NCI-H2227 (cell line): ENCODE results near the gene PRR30.

ENCODE experiments used
- DNase-seq: peaks from one replicate; lab custom pipeline; 2025; ENCODE audit not compliant: unreplicated experiment; lab: John Stamatoyannopoulos, UW

The PRR30 gene

DNA sequence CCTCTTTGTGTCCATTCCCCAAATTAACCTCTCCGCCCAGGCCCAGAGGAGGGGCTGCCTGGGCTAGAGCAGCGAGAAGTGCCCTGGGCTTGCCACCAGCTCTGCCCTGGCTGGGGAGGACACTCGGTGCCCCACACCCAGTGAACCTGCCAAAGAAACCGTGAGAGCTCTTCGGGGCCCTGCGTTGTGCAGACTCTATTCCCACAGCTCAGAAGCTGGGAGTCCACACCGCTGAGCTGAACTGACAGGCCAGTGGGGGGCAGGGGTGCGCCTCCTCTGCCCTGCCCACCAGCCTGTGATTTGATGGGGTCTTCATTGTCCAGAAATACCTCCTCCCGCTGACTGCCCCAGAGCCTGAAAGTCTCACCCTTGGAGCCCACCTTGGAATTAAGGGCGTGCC is 39.2 kb downstream of the PRR30 start:
- no peak for DNase-seq

DNA sequence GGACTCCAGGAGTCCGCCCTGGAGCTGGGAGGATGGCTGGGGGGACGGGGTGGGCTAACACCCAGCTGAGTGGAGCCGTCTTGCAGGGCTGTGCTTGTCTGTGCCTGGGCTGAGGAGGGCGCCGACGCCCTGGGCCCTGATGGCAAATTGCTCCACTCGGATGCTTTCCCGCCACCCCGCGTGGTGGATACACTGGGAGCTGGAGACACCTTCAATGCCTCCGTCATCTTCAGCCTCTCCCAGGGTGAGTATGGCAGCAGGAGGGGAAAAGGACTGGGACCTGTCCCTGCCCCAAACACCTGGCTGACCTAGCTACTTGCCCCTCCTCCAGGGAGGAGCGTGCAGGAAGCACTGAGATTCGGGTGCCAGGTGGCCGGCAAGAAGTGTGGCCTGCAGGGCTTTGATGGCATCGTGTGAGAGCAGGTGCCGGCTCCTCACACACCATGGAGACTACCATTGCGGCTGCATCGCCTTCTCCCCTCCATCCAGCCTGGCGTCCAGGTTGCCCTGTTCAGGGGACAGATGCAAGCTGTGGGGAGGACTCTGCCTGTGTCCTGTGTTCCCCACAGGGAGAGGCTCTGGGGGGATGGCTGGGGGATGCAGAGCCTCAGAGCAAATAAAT is 39.8 kb downstream of the PRR30 start:
- DNase-seq, result no peak

DNA sequence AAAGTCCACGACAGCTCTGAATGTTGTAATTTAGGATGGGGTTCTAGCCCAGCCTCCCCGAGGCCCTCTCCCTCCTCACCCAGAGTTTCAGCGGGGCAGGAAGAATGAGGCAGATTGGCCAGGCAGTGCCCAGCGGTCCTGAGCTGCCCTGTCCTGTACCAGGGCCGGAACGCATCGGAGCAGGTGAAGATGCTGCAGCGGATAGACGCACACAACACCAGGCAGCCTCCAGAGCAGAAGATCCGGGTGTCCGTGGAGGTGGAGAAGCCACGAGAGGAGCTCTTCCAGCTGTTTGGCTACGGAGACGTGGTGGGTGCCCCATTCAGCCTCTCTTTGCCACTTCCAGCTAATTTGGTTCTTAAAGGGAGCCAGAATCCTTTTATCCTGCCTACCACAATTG is 41.9 kb downstream of the PRR30 start:
- DNase-seq, result no peak

DNA sequence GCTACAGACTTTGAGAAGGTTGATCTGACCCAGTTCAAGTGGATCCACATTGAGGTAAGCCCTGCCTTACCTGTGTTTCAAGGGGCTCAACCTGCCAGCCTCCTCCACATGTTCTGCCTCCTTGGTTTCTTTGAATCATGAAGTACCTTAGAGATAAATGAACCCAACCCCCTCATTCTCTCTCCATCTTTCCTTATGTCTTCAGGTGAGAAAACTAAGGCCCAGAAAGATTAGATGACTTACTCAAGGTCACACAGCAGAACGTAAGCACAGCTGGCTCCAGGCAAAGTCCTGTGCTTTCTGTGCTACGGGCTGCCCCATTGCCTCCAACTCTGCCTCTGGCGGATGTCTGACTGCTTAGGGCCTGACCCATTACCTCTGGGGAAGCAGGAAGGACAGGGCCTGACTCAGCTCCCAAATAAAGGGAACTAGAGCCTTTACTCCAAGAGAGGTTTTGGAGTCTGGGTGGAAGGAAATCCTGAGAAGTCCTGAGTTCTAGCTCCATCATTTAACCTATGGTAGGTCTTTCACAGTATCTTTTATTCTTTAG is 42.4 kb downstream of the PRR30 start:
- no peak for DNase-seq

DNA sequence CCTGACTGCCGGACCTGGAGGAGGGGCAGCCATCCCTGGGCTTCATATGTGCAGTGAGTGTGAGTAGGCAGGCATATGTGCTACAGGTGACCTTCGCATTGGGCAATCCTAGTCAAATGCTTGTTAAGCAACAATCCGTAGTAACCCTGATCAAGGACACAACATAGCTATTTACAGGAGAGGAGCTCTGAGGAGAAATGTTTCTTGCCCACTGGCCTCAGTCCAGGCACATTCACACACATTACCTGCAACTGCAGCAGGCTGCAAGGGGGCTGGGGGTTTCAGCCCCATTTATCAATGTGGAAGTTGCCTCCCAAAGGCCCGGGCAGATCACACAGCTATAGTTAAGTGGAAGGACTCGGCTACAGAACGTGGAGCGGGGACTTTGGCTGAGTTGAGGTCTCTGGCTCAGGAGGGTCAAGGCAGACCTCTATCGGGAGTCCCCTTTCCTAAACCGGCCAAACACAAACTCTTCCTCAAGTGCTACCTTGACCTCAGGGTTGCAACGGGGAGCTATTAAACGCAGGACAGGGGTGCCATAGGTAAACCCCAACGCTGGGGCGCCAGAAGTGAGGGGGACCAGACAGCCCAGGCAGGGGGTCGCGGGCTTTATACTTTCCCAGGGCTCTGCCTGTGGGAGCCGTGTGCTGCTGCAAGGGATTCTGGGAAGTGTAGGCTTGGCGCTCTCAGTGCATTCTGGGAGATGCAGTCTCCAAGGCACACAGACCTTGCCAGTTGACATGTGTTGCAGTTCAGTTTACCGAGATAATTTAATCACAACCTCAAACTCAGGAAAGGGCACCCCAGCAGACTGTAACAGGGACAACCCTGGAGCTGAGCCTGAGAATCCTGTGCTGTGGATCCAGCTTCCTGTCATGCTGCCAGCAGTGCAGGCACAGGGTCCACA is 43.2 kb downstream of the PRR30 start:
- peak; percentile 76 for DNase-seq

DNA sequence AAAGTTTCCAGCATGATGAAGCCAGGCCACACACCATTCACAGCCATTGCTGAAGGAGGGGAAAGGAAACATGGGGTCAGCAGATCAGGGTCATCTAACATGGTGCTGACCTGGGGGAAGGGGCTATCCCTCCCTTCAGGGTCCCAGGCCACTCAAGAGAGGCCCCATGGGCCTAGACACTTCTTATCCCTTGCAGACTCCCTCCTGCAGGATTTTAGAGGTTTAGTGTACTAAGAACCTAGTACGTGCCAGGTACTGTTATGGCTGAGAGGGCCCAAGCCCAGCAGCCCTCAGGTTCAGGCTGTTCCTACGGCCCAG is 43.8 kb downstream of the PRR30 start:
- no peak for DNase-seq

DNA sequence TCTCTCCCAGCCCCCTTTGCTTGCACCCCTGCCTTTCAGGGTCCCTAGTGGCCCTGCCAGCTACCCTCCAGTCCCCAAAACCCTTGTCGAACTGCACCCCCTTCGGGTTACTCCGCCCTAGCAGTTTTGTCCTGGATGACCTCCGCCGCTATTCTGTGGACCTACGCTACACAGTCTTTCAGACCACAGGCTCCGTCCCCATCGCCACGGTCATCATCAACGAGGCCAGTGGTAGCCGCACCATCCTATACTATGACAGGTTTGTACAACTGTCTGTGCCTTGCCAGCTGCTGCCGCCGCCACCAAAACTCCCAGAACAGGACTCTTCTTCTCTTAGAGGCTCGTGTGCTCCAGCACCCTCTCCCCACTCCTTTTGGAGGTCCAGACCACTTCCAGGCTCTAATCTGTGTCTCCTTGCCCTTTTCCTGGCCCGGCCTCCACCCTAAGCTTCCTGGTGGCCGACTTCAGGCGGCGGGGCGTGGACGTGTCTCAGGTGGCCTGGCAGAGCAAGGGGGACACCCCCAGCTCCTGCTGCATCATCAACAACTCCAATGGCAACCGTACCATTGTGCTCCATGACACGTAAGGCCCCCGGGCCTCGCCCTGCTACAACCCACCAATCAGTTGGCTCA is 44.7 kb downstream of the PRR30 start:
- DNase-seq, result no peak

DNA sequence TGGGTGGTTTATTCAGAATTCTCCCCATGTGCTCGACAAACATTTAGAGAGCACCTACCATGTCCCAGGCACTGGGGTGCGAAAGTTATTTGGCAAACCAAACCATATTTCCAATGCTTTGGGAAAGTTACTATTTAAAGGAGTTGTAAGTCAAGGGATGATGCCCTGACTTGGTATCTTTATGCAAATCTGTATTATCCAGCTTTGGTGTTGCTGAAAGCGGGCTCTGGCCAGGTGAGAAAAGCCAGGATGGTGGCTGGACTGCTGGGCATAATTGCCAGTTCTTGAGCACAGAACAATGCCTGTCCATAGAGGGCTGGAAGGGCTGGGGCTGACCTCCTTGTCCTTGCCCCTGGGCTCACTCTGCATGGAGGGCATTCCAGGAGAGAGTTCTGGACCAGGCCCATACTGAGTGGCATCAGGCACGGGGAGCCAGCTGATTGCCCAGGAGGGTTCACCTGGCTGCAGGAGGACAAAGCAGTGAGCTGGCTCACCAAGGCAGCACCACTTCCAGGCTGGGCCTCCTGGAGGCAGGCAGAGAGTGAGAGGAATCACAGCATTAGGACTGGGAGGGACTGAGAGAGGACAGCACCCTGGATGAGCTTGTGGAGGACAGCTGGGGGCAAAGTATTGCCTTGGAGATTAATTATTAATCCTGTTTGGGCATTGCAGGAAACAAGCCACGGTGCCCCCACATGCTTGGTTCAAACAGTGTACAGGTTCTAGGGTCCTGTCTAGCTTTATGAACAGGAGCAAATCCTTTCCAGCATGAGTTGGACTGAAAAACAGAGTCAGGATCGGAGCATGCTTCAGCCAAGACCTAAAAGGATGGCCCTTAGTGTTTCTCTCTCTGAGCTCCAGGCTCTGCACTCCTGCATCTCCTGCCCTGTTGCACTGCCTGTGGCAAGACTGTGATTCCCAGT is 45.5 kb downstream of the PRR30 start:
- DNase-seq, result no peak

DNA sequence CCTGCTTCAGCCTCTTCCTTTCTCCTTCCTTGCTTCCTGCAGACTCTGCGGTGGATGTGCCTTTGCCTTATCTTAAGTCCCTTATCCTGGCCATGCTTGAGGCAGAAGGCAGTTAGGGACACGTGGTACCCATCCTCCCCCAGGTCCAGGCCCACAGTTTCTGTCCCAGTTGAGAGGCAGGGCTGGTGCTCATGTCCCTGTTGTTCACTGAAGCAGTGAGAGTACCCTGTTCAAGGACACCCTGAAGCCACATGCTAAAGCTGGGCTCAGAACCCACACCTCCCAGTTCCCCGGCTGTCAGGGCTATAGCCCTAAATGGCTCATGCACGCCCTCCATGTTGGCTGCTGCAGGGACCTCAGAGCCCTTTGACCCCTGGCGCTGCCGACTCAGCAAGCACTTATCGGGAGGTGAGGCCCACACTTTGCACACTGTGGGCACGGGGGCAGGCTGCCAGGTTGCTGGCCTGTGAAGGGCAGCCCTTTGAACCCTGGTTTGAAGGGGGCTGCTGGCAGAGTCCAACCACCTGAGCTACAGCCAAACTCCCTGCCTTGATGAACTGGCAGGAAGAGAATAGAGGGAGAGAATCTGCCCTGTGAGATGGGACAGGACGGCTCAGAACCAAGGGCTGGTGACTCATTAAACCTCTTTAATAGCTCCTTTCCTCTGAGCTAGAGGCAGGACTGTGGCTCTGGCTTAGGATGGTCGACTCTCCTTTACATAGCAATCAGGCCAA is 46.3 kb downstream of the PRR30 start:
- DNase-seq, result no peak

DNA sequence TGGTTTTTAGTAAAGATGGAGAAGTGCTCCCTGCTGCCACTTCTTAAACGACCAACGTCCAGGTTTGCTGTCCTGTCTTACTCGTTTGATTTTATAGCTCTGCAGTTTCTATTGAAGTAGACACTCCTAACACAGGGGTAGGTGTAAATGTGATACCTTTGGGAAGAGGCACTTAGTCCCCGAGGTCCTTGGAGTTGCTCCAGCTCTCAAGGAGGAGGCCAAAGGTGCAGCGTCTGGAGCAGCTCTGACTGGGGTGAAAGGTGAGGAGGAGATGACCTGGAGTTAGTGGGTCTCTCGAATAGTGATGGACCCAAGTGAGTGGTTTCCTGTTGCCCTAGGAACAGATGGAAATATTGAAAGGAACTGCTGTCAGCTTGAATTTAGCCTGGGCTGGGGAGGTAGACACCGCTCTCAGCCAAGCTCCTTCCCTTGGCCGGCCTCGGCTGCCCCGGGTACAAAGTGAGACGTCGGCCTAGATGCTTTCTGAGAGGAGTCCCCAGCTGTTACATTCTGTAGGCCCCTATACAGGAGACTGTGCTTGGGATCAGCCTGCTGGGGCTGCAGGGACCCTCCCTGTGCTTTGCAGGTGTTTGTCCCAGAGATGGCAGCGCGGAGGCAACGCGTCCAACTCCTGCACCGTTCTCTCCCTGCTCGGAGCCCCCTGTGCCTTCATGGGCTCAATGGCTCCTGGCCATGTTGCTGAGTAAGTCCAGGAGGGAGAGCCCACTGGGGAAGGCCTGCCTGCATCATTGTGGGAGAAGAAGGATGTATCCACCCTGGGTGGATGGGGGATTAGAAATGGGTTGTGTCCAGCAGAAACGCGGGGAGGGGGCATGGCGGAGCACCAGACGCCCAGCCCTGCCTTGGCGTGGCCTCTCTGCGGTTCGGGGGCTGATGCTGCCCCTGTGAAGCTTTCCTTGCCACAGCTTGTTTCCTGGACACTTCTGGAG is 47.2 kb downstream of the PRR30 start:
- no peak for DNase-seq

DNA sequence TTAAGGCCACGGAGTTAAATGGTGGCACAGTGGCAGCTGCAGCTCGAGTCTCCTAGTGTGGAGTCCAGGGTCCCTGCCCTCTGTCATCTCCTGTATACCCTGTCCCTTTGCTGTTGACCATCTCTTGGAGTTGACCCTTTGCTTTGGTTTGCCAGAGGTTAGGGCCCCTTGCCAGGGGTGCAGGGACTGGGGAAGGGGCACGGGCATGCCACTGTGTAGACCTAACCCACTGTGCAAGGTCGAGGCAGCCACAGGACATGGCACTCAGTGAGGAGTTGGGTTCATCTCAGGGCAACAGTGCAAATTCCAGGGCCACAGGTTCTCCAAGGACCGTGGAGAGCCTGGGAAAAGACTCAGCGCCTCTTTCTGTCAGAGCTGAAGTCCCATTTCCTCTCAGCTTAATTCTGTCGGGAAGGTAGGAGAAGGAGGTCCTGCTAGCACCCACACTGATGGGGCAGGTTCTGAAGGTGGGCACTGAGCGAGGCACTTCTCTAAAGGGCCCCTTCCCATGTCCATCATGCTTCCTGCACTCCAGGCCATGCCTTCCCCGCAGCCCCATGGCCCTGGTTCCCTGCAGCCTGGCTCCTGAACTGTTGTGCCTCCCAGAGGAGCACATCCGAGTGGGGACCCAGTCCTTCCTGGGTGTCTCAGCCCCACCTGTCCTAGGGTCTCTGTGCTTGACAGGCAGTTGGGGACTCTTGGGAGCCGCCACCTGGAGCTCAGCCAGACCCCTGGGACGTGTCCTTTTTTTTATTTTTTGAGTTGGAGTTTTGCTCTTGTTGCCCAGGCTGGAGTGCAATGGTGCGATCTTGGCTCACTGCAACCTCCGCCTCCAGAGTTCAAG is 49.9 kb downstream of the PRR30 start:
- no peak for DNase-seq

DNA sequence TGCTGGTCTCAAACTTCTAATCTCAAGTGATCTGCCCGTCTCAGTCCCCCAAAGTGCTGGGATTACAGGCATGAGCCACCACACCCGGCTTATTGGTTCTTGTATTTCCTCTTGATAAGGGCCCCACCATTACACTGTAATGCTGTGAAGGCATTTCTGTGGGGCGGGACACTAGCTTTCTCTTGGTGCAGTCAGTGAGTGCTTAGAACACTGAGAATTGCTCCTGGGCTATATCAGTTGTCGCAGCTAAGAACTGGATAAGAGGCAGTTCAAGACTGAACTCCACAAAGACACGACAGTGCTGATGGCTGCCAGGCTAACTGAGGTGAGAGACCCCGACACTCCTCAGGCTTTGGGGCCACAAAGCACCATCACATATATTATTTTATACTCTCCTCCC is 50.6 kb downstream of the PRR30 start:
- no peak for DNase-seq

DNA sequence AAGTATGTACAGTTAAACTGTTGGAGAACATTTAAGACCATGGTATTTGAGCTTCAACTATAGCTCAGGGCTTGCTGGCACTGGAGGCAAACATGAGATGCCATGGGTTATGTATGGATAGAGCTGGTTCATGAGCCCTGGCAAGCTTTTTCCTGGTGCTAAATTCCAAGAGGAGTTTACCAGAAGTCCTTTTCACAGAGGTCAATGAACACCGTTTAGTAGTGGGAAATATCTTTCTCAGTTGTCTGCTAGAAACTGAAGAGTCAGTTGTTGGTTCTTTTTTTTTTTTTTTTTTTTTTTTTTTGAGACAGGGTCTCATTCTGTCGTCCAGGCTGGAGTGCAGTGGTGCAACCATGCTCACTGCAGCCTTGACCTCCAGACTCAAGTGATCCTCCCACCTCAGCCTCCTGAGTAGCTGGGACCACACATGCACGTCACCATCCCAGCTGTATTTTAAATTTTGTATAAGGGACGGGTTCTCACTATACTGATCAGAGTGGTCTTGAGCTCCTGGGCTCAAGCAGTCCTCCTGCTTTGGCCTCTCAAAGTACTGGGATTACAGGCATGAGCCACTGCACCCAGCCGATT is 51.3 kb downstream of the PRR30 start:
- DNase-seq, result no peak
